NCI-H128 (cell line): Measurements from ENCODE around the gene MFNG.

Experiments used
- DNase-seq: peaks from one replicate; lab custom pipeline; 2025; ENCODE audit not compliant: unreplicated experiment; lab: John Stamatoyannopoulos, UW

MFNG gene

GRCh38 chr22:37514526-37515051 is 28.4 kb upstream of the MFNG start:
- no peak for DNase-seq

DNA sequence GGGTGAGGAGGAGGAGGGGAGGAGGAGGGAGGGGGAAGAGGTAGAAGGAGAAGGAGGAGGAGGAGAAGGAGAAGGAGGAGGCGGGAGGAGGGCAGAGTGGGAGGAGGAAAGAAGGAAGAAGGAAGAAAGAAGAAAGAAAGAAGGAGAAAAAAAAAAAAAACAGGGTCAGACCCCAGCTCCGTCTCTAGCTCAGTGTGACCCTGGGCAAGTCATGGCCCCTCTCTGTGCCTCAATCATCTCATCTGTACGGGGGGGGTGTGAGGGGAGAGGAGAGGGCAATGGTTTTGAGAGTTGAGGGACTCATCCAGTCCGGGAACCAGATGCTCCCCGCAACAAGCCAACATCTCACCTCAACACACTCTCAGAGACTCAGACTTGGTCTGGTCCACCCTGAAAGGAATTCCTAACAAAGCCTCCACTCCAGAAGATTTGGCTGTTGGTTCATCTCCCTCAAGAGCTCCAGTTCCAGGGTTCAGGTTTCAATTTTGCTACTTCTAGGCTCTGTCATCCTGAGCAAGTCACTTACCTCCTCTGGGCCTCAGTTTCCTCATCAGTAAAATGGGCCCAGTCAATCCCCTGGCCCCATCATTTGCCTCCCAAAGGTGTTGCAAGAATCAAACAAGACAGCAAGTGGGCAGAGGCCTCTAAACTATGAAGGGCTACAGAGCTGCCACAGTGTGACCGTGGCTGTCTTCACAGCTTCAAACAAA is 25.4 kb upstream of the MFNG start:
- DNase-seq = no peak

DNA sequence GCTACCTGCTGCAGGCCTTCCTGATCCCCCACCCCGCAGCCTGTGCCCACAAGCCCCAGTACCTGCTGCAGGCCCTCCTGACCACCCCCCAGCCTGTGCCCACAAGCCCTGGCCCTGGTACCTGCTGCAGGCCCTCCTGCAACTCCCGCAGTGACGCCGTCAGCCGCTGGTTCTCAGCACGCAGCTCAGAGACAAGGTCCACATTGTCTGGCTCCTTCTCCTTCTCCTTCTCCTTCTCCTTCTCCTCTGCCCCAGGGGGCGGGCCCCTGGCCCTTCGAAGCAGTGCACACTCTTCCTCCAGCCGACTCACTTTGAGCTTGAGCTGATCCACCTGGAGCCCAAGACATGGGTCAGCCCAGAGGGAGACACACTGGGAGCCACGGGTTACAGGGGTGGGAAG is 23.9 kb upstream of the MFNG start:
- no peak for DNase-seq

DNA sequence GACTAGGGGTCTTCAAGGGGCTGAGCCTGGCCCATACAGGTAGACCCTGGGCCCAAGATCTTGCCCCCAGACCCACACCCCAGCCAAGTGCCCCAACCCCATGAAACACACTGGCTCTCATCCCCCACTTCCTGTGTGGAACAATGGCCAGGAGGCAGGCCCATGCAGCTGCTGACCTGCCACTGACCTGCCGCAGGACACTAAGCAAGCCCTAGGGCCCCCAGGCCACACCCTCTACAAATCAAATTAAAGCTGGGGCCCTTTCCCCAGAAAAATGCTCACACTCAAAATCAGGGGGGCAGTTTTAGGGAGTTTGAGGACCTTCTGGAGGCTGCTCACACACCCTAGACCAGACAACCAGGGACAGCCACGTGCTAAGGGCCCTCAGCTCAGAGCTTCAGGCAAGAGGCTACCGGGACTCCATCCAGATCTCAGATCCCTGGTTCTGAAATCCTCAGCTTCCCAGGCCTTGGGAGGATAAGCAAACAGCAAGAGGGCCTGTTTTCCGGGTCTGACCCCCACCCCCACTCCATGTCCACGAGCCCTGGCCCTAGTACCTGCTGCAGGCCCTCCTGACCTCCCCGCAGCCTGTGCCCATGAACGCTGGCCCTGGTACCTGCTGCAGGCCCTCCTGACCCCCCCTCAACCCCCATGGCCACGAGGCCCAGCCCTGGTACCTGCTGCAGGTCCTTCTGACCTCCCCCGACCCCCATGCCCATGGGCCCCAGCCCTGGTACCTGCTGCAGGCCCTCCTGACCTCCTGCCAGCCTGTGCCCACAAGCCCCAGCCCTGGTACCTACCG is 23.1 kb upstream of the MFNG start:
- DNase-seq = no peak

DNA sequence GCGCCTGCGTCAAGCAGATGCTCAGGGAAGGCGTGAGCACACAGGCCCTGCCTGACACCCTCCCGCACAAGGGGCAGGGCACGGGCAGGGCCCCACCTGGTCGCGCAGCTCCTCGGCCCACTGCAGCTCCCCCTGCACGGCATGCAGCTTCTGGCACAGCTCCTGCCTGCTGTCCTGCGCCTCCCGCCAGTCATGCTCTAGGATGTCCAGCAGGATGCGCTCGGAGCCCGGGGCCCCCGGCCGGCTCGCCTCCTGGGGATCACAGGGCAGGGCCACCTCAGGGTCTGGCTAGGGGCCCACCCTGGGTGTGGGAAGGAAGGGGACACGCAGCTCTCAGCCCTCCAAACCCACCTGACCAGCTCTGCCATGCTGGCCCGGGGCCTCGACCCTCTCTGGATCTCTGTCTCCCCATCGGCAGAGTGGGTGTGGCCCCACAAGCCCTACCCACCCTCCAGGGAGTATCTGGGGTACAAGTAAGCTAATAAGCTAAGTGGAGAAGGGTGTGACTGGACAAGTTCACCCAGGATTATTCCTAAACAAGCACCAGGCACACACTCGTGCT is 22.3 kb upstream of the MFNG start:
- DNase-seq = no peak

- no peak for DNase-seq
Measured at GRCh38 chr22:37507731-37508130, 21.5 kb upstream of the MFNG start.

DNA sequence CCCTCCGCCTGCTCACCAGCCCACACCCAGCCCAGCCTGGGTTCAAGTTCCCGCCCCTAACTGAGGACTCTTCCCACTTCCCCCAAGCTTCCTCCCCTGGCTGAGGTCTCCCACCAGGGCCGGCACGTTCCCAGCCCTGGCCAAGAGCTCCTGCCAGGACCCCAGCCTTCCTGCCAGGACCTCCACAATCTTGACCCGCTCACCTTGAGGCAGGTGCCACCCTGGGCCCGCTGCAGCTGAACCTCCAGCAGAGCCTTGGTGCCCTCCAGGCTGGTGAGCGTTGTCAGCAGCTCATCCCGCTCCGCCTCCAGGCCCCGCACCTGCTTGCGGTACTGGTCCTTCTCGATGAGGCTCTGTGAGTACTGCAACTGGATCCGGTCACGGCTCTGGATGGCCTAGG is 19.8 kb upstream of the MFNG start:
- DNase-seq = no peak

GRCh38 chr22:37505565-37505964 is 19.4 kb upstream of the MFNG start:
- no peak for DNase-seq

DNA sequence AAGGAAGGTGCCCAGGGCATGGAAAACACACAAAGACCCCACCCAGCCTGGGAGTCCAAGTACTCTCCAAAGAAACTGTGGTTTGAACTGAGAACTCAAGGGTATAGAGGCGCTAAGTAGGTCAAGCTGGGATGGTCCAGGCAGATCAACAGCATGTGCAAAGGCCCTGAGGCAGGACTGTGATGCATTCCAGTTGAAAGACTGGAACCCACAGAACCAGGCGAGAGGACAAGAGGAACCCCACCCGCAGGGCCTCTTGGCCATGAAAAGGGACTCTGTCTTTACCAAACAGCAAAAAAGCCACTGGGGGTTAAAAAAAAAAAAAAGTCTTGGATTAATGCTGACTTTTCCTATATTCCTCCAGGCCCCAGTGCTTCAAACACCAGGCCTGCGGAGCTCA is 18.8 kb upstream of the MFNG start:
- DNase-seq = no peak

DNA sequence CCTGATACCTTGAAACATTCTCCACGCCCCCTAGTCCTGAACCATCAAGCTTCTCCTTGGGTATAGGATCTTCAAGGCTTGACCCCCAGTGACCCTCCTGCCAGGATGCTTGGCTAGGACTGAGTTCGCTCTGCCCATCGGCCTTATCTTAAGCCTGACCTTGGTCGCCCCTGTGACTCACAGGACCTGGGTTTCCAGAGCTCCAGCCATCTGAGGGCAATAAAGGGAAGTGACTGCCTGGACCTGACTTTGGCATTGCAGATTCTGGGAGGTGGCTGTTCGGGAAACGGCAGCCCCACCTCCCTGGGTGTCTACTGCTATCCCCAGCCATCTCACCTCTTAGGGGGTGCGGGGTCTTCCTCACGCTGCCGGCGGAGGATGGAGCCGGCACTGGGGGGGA is 17.7 kb upstream of the MFNG start:
- no peak for DNase-seq

GRCh38 chr22:37503183-37503683 is 17.0 kb upstream of the MFNG start:
- DNase-seq = no peak

GRCh38 chr22:37502342-37503182 is 16.4 kb upstream of the MFNG start:
- DNase-seq = no peak

DNA sequence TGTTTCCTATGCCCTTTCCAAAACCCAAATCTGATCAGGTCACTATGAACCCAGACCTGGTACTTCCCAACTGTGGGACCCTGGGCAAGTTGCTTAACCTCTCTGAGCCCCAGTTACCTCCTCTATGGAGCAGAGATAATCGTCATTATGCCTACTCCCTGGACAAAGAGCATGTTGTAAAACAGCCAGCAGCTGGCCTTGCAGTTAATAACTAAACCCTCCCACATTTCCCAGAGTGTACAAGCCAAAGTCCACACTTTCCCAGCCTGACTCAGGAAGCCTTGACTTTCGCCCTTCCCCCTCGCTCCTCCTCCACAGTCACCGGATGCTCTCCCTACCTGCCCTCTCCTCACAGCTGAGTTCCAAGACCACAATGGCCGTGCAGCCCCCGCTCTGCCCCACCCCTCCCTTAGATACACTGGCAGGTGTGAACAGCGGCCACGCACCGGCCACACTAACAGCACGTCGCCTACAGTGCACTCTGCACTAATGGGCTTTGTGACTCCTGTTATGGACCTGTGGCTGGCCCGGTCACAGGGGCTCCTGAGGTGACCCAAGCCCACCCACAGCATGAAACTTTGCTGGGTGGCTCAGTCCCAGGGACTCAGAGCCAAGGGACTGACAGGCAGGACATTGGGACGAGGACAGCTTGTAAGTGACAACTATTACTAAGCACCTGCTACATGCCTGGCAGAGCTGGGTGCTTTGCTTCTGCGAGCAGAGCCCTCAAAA is 15.6 kb upstream of the MFNG start:
- no peak for DNase-seq

DNA sequence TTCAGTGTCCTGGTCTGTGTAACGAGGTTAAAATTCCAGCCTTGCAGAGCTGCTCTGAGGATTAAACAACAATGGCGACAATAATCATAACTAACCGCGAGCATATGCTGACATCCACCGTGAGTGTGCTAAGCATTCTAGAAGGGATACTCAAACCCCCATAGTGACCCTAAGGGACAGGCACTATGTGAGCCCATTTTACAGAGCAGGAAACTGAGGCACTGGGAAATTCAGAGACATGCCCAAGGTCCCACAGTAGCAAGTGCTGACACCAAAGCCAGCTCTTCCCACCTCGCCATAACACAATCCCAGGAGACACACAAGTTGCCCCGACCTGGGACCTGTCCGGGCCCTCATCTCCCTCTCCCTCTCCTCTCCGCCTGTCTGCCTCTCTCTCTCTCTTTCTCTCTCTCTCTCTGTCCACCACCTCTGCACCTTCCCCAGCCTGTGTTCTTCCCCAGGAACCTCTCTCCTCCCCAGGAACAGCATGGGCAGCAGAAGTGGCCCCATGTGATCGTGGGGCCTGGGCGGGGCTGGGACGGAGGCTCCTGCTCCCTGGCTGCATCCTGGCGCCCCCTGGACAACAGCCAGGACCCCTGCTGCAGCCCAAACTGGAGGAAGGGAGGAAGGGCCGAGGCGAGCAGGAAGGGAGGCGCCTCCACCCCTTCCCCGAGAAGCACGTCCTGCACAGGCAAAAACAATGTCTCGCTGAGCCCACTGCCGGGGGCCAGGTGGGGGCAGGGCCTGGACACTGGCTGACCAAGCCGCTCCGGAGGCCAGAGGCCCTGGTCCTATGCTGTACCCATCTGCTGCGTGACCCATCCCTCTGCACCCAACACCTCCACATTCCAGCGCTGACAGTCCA is 14.8 kb upstream of the MFNG start:
- DNase-seq = no peak

GRCh38 chr22:37499789-37500540 is 13.8 kb upstream of the MFNG start:
- no peak for DNase-seq

DNA sequence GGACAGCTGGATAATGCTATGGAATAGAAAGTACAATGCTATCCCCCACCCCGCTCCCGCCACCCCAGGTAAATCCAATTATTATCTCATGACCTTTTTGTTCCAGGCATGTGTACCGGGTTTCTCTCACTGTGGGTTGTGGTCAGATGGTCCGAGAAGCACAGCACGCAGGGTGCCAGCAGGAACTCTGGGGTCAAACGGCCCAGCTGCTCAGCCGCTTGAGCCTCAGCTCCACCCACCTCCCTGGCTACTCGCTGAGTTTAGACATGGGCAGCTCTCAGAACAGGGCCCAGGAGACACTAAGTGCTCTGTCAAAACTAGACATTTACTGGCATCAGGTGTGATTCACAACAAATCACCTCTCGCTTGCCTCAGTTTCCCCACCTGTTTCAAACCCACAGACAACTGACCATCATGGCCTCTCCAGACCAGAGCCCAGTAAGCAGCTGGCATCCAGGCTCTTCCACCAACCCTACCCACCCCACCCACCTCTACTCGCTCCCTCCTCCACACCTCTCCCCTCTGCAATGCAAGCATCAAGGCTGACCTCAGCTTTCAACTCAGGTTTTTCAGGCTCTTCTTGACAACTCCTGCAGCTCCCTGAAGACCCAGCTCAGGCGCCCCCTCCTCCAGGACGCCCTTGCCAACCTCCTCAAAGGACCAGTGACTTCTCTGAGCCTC is 13.0 kb upstream of the MFNG start:
- DNase-seq = no peak

- peak; percentile 0 for DNase-seq
Measured at GRCh38 chr22:37498289-37498909, 12.2 kb upstream of the MFNG start.
